ENCODE data around the gene DDX24.
A peak's percentile ranks its signal among the peaks of the same experiment; 100 is the strongest.

The DDX24 gene

DNA sequence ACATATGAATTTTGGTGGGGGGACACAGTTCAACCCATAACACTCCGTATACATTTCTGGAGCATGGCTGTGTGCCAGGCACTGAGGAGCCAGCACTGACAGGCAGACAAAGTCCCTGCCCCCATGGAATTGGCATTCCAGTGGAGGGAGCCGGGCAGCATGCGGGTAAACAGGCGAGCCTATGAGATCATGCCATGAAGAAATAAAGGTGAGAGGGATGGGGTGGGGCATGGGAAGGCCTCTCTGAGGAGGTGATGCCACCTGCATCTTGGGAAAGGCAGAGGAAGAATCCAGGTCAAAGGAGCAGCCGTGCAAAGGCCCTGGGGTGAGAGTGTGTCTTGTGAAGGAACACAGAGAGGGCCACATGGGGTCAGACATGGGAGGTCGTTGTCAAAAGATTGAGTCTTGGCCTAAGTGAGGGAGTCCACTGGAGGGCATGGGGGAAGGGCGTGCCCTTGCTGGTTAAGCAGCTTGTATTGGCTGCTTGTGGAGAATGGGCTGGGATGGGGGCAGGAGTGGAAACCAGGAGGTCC lies 51.3 kb downstream of the DDX24 start:
- ATAC-seq, result no peak

DNA sequence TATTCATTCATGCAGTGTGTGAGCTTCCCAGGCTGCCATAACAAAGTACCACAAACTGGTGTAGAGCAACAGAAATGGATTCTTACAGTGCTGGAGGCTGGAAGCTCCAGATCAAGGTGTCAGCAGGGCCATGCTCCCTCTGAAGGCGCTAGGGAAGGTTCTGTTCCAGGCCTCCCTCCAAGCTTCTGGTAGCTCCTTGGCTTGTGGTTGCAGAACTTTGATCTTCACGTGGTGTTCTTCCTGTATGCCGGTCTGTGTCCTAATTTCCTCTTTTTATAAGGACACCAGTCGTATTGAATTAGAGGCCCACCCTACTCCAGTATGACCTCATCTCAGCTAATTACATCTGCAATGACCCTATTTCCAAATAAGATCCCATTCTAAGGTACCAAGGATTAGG lies 51.7 kb downstream of the DDX24 start:
- no peak for ATAC-seq

DNA sequence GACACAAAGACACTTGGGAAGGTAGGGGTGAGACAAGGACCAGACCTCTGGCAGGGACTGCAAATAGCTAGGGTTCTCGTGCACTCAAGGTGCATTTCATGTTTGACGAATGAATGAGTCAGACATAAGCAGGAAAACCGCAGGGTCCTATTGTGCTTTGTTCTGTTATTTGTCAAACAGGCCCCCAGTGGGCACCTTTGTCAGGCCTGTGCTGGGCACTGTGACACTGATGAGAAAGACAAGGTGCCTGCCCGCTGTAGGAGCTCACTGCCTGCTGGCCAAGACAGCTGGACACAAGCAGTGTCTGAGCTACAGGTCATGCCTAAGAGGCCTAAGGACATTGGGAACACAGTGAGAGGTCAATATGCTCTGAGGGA lies 52.6 kb downstream of the DDX24 start:
- peak; percentile 18 to 21 for ATAC-seq

DNA sequence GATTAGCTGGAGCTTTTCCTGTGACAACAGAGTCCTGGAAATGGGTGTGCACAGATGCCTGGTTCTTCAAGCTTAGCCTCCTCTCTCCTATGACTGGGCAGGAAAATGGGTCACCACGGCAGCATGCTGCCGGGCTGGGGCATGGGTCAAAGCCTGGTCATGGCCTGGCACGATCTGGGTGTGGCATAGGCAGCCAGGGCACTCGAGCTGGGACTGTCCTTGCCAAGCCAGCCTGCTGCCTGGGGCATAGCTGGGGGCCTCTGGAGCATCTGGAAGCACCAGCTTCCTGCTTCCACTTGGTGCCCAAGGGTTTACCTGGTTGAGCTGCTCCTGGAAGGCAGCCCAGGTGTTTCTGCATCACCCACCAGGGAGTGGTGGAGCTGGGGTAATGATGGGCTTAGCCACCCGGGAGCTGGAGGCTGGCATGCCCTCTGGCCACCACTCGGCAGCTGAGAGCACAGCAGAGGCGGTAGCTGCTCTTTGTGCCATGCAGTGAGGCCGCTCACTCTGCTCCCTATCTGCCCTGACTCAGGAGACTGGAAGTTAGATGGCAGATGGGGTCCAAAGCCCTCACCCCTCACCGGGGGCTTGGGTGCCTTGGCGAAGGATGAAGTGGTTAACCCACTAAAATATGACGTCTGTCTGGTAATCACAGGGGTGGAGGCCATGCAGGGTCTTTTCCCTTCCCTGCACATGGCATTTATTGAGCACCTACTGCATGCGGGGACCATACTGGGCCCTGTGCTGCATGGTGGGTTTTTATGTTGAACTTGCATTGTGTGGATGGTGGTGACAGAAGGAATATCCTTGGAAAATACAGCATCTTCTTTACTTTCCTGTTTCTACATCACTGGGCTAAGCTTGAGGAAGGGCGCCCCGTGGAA lies 53.2 kb downstream of the DDX24 start:
- ATAC-seq, result no peak

DNA sequence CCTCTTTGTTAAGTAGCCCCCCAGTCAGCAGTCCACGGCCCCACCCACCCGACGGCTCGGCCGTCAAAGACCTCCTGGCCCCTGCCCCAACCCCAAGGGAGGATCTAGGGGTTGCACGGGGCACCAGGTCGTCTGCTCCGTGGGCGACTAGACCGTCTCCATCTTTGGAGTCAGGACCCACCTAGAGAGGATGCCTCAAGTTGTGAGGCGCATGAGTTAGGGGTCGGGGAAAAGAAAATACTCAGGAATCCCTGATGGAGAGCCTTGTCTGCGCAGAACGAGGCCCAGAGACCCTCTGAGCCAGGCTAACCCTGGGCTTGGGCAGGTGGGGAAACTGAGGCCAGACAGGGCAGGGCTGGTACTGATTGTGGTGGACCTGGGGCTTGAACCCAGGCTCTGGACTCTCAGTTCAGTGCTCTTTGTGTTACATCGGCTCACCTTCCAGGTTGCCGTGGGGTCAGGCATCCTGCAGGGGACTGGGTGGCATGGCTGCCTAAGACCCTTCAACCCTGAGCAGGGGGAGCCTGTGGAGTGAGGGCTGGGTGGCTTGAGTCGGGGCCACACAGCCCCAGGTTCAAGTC lies 54.0 kb downstream of the DDX24 start:
- ATAC-seq, result no peak

DNA sequence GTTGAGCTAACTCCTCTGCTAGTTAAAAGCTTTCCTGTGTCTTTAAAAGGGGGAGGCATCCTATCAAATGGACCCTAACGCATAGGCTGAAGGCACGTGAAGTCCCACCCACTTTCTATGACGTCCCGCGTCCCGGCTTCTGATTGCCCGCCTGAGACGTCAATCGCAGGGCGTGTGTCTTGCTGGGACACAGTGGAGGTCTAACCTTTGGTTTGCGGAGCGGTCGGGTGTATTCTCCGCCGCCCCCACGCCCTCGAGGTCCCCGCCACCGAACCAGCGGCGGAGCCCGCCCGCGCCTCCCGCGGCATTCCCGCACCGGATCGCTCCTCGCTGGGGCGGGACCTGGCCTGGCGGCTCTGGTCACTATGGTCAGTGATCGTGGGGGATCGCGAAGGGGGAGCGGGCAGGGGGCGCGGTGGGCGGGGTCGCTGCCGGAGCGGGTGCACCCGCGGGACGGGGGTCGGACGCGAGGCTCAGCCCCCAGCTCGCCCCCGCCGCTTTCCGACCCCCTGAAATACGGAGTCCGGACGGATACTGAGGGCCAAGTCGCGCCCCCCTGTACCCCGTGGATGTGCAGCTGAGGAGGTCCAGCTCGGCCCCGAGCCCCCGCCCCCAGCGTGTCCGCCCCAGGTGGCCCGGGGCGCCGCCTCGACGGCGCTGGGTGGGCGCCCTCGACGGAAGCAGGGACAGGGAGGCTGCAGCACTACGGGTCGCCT lies 54.7 kb downstream of the DDX24 start, which contains the start of gene OTUB2:
Gene OTUB2, plus strand, starts transcription at position 168 of the 716 bp plus-strand sequence. Its CDS starts 198 bp downstream, at position 366.
- ATAC-seq, result peak; percentile 99 to 100

DNA sequence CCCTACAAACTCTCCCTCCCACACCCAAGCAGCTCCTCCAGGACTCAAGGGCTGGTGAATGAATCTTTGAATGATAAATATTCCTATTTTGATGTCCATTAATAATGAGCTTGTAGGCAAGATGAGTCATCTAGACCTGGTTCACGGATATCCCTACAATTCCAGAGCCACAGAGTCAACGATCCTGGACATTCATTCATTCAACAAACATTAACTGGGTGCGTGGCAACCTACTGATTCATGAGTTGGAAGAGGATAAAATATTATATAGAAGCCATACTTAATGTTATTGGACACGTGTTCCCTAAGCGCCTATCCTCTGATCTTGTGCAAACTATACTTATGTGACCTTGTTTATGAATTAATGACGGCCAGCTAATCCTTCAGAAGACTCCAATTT lies 55.3 kb downstream of the DDX24 start:
- no peak for ATAC-seq

DNA sequence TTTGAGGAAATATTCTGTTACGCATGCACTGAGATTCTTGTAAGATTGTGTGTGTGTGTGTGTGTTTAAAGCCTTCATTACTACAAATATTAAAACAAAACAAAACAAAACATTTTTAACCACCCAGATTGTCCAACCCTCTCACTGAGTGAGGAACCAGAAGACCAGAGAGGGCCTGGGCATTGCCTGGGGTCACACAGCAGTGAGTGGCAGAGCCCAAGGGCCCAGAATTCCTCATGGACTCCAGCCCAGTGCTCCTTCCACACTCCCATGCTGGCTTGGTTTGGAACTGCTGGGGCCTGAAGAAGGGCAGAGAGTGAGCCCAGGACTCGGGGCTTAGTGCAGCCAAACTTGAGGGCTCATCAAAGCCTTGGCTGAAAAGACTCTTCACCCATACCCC lies 56.5 kb downstream of the DDX24 start:
- ATAC-seq, result no peak

DNA sequence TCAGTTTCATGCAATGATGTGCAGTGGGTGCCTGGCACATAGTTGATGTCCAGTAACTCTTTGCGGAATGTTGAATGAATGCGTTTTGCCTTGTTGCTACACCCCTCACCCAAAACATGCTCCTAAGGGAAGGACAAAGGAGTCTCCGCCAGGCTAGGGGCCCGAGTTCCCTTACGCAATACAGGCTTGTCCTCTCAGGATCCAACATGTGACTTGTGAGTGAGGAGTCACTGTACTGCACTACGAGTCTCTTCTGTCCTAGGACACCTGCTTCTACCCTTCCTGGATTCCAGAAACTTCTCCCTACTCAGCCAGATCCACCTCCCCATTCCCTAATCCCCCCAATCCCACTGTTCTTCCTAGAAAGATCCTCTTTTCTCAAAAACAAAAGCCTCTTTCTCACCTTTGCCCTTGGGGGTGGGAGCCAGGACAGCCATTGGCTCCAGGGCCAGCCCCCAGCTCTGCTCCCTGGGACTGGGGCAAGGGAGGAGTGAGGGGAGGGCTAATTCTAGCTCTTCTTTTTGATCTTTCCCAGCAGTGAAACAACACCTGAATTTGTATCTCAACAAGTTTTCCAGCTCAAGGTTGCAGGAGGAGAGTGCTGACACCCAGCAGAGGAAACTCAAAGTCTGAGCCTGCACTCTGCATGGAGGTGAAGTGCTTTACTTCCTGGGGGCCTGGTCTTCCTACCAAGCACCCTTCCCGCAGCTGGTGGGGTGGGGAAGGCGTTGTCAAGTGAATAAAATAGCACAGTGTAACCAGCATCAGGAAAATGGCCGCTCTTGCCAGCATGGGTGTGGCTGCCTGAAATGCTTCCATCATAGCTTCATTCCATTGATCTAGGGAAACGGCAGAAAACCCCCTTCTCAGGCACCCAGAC lies 58.2 kb downstream of the DDX24 start:
- no peak for ATAC-seq

DNA sequence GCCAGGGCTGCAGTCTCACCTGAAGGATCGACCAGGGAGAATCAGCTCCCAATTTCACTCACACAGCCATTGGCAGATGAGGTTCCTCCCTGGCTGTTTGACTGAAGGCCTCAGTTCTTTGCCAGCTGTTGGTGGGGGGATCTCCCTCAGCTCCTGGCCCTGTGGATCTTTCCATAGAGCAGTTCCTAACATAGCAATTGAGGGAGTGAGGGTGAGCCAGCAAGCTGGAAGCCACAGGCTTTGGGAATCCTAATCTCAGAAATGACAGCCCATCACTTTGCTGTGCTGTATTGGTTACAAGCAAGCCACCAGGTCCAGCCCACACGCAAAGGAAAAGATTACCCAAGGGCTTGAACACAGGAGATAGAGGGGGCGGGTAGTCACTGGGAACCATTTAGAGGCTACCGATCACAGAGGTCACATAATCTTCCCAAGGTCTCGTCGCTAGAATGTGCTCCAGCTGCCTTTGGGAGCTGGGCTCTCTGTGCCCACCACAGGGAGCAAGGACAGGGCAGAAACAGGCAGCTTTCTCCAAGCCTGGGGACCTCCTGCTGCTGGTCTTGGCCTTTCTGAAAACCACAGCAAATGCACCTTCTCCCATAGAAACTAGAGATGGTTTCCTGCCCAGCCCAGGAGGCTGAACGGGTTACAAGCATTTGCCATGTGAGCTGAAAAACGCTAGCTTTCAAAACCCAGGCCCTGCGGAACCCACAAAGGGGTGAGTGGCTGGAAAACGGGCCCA lies 59.4 kb downstream of the DDX24 start:
- no peak for ATAC-seq

DNA sequence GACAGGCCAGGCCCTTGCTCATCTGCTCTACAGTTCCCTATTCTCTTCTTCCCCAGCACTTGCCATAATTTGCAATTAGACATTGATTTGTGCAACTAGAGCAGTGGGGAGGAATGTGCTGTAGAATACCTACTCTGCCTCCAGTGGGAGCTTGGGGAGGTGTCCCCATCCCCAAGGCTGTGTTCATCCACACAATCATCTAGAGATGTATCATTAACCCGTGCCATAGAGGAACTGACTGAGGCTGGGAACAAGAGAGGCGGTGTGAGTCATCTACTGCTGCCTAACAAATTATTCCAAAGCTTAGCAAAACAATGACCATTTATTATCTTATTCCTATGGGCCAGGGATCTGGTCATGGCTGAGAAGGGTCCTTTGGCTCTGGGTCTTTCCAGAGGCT lies 60.0 kb downstream of the DDX24 start:
- ATAC-seq, result no peak

DNA sequence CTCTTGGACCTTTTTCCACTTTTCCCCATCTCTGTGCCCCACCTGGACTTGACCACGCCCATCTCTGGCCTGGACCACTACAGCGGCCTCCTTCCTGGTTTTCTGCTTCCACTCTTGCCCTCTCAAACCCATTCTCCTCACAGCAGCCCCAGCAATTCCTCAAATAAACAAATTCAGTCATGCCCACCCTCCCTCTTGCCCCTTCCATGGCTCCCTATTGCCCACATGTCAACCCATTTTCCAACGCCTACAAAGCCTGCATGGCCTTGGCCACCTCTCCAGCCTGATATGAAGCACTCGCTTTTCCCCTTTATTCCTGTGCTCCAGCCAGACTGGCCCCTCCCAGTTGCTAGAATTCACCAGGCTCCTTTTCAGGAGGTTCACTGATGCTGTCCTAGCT lies 60.7 kb downstream of the DDX24 start:
- ATAC-seq, result no peak

DNA sequence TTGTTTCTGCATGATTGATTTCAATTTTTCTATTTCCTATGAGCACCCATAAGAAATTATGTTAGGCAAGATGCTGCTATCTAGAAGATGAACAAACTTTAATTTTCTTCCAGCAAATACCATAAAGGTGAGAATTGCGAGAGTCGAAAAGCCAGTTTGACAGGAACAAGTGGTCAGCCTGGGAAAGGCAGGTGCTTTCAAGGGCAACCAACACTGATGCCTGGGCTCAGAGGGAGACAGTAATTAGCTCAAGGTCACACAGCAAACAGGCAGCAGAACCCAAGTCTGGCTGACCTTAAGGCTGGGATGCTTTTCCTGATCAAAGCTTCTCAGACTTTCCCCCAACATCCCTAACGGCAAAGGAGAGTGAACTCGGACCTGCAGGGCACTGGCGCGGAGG lies 61.7 kb downstream of the DDX24 start:
- ATAC-seq, result no peak

DNA sequence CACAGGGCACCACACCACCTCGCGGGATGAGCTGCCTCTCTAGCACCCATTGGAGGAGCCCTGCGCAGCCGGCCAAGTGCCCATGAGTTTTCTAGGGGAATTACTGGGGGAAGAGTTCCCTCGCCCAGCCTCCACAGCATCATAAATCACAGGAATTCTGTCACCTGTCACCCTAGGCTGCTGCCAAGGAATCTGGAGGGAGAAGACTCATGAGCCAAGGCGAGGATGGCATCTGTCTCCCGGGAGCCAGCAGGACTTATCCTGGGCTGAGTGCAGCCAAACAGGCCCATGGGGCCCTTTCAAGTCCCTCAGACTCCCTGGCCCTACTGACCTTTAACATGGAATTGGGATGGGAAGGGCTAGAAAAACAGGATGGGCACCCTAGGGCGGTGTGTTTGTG lies 62.7 kb downstream of the DDX24 start:
- ATAC-seq, result no peak

DNA sequence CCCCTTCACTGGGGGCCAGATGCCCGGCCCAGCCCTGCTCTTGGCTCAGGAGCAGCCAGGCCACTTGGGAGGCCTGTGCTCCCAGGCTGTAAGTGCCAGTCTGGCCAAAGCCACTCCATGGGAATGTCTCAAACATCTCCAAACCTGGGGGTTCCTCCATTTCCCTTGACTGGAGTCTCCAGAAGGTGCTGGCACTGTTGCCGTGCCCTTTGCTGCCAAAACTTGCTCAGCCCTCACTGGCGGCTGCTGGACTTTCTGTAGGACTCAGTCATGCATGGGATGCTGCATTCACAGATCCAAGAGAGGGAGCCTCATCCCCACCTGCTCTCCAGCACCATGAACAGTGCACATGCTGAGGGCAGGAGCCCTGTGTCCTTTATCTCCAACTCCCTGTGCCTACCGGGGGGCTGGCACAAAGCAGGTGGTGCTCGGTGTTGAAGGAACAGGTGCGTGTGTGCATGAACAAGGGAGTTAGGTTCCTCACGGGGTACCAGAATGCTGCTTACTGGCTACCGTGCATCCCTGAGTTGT lies 64.5 kb downstream of the DDX24 start:
- ATAC-seq, result no peak

DNA sequence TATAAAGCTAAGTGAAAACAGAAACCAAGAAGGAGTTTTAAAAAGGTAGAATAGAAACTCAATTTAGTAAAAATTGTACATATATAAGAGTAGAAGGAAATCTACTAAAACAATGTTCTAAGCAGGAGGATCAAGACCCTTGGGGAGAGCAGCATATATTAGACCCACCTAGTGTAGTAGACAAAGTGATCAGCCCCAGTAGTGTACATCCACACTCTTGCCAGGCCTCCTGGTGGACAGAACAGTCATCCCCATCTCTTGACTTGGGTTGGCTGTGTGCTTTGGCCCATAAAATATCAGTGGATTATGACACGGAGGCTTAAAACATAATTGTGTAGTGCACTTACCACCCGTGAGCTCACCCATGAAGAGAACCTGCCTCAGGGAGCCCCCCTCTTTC lies 65.8 kb downstream of the DDX24 start:
- no peak for ATAC-seq

DNA sequence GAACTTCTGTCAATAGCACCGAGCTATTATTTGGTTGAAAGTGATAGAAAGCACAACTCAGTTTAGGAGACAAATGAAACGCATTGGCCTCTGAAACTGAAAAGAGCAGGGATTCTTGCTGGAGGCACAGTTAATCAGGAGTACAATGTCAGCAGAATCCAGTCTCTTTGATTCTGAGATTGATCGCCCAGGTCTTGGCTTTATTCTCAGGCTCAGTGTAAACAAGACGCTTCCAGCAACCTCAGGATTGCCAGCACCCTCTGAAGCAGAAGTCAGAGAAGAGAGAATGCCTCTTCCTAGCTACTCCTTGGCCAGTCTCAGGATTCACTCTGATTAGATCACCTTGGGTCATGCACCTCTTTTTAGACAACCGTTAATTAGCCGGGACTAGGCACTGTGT lies 66.6 kb downstream of the DDX24 start:
- no peak for ATAC-seq

DNA sequence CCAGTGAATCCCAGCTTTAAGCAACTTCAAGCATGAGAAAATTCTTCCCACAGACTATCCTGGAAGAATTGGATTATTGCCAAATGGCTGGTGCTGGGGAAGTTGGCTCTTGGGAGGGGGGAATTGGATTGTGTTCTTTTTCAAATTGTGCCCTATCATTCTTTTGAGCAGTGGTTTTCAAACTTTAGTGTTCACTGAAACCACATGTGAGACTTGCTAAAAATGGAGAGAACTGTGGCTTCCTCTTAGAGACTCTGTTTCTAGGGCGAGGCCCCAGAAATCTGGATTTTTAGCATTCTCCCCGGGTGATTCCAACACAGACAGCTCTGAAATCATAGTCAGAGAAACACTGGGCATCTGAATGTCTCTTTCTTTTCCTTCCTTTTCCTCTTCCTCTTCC lies 69.2 kb downstream of the DDX24 start:
- peak in 1 of 2 donors; percentile 25 for ATAC-seq

DNA sequence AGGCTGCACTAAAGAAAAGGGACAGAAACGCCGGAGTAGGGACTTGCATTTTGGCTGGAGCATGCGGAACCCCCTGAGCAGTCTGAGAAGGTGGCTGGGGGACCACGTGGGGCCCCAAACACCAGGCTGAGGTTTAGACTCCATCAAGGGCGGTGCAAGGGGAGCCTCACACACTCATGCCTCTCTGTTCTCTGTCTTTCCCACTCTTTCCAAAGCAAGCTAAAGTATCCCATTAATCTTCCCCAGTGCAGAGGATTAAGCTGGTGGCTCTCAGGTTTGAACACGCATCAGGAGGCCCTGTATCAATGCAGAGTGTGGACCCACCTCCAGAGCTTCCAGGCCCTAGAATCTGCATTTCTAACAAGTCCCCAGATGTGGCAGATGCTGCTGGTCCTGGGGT lies 70.4 kb downstream of the DDX24 start:
- ATAC-seq, result no peak

DNA sequence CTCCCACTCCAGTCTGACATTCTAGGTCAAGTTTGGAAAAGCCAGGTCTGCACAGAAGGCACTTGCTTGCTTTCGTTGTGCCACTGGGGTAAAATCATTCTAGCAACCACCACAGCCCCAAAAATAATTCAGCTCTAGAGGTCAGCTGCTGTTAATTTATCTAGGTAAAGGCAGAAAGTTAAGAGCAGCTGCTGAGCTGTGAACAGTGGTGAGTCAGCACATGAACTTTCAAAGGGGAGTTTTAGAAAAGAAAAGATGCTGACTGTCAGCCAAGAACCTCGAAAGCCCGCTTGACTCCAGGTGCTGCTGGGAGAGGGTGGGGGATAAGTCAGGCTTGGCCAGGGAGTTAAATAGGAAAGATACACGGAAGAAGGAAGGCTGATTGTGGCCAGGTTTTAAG lies 71.2 kb downstream of the DDX24 start:
- ATAC-seq, result peak; percentile 57 to 69

DNA sequence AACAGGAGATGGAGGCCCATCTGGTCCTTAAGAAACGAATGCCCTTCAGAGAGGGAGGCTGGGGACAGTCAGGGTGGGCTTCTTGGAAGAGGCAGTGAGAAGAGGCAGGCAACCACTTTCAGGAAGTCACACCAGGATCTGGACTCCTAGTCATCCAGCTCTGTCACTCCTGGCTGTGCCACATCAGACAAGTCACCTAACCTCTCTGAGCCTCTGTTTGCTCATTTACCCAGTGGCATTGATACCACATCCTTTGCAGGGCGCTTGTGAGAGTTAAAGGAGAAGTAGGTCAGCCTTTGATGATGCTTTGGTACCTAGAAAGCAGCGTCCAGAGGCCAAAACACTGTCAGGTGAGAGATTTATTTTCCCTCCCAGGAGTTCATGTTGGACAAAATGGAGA lies 72.8 kb downstream of the DDX24 start:
- peak in 1 of 2 donors; percentile 46 for ATAC-seq
